Left renal cortex interstitium (tissue), 4 donors: ENCODE measurements around the gene BRD4. TPM values are rescaled to one million over a fixed set of nuclear protein-coding genes. Genes with fewer than 3 reads are reported as not detected.

Source experiments
- DNase-seq, 4 donors: peaks; one replicate each; pipeline ENCODE4 v3.0.0-alpha.2; 2013; ENCODE audit warnings: low read depth in 4 of 4, low spot score in 2 of 4, missing footprints in 1 of 4
- polyA plus RNA-seq, 4 donors: library from polyadenylated mRNA; unstranded; fragments of 120-200 nt; gene quantifications; one replicate each; pipeline ENCODE4 v1.2.1, GENCODE V29; 2013; ENCODE audit not compliant: insufficient read length in 4 of 4

The BRD4 gene
- polyA plus RNA-seq, 4 donors: 41.6 to 64.5 (median 51.9) TPM

GRCh38 chr19:15199661-15200552, 132.4 kb downstream of the BRD4 start:
- DNase-seq: peak in 2 of 4 donors; percentile 67 to 70

- DNase-seq: no peak
Measured at GRCh38 chr19:15198951-15199660, 133.2 kb downstream of the BRD4 start.

GRCh38 chr19:15197942-15198341, 134.4 kb downstream of the BRD4 start:
- no peak for DNase-seq

- DNase-seq: no peak
Measured at GRCh38 chr19:15197275-15197941, 134.9 kb downstream of the BRD4 start.

GRCh38 chr19:15196360-15197005, 135.9 kb downstream of the BRD4 start:
- DNase-seq: no peak

- DNase-seq: no peak
Measured at GRCh38 chr19:15195371-15196334, 136.7 kb downstream of the BRD4 start.

- DNase-seq: no peak
Measured at GRCh38 chr19:15194938-15195337, 137.4 kb downstream of the BRD4 start.

GRCh38 chr19:15191982-15192381, 140.4 kb downstream of the BRD4 start:
- DNase-seq: no peak

- no peak for DNase-seq
Measured at GRCh38 chr19:15191514-15191913, 140.8 kb downstream of the BRD4 start.

GRCh38 chr19:15188851-15189250, 143.5 kb downstream of the BRD4 start:
- DNase-seq: no peak

GRCh38 chr19:15187026-15188007, 145.0 kb downstream of the BRD4 start:
- no peak for DNase-seq

Other genes starting within 250 kb of the BRD4 start
- 10 to 100 TPM; 16.5 to 32.6 (median 22.5) TPM for gene SYDE1, start 225.1 kb downstream of the BRD4 start, polyA plus RNA-seq
- gene NOTCH3, start 131.5 kb downstream of the BRD4 start, polyA plus RNA-seq: 100 to 1,000 TPM in 3 of 4 donors, 10 to 100 TPM in 1; 87.3 to 127 (median 122) TPM
- gene EPHX3, start 100.1 kb downstream of the BRD4 start, polyA plus RNA-seq: 1 to 10 TPM; 4.3 to 6.9 (median 5.2) TPM
- gene AKAP8, start 47.2 kb upstream of the BRD4 start, polyA plus RNA-seq: 10 to 100 TPM; 22.5 to 34.6 (median 30.2) TPM
- 100 to 1,000 TPM in 3 of 4 donors, 10 to 100 TPM in 1; 84.3 to 130 (median 120) TPM for gene AKAP8L, start 86.4 kb upstream of the BRD4 start, polyA plus RNA-seq
- gene WIZ, start 117.4 kb upstream of the BRD4 start, polyA plus RNA-seq: 10 to 100 TPM; 23.7 to 47.6 (median 38.8) TPM
- gene RASAL3, start 132.0 kb upstream of the BRD4 start, polyA plus RNA-seq: 1 to 10 TPM in 2 of 4 donors, under 1 TPM in 2; 0.79 to 1.6 (median 0.99) TPM
- gene PGLYRP2, start 147.0 kb upstream of the BRD4 start, polyA plus RNA-seq: under 1 TPM in 2 of 4 donors, not detected in 2; 0.05 to 0.11 TPM
- gene CYP4F22, start 176.0 kb upstream of the BRD4 start, polyA plus RNA-seq: under 1 TPM; 0.16 to 0.62 (median 0.24) TPM